ENCODE data around the gene TRIM2.

- TF ChIP-seq CTCF (IDR thresholded peaks at IDR 0.05): no peak
- TF ChIP-seq POLR2A (IDR thresholded peaks at IDR 0.05): no peak
Measured at GRCh38 chr4:153185331-153185852, 18.9 kb upstream of the TRIM2 start.
